Activated CD8-positive, alpha-beta memory T cell treated with anti-CD3 and anti-CD28 coated beads for 36 hours (primary cell): ENCODE data around the gene FXYD3. TPM values are rescaled to one million over a fixed set of nuclear protein-coding genes. Genes with fewer than 3 reads are reported as not detected.

Experiments used
- CTCF ChIA-PET: fragments of 350-600 bp; sonication (Branson Sonifier 250); formaldehyde crosslinking; loops from one replicate; lab custom pipeline; 2021; ENCODE audit warnings: antibody characterized with exemption; lab: Charles Lee
- POLR2A ChIA-PET: fragments of 350-600 bp; sonication (Branson Sonifier 250); formaldehyde crosslinking; loops from one replicate; lab custom pipeline; 2021; ENCODE audit warnings: antibody characterized with exemption; lab: Charles Lee
- total RNA-seq, 2 experiments: library from RNA; stranded (reverse); gene quantifications; one replicate each; pipeline ENCODE4 v1.2.3, GENCODE V29; 2021

Gene FXYD3
- not detected for total RNA-seq

GRCh38 chr19:35115177-35115951 is at the start of gene FXYD3:
FXYD3 (plus strand) TSS chr19:35115823; CDS start chr19:35119377, 3,554 bp downstream.
- POLR2A ChIA-PET, result no interaction called here
- CTCF ChIA-PET, result interaction anchor here (0.5 to 1.7 kb wide), 11 partner anchors 9 to 487 kb away, joined by 3 to 8 read pairs (median 5); partner anchors contain the start of gene FXYD7

GRCh38 chr19:35066121-35066520 is 49.5 kb upstream of the FXYD3 start:
- CTCF ChIA-PET, result interaction anchor here (1.5 to 2.9 kb wide), 8 partner anchors 14 to 216 kb away, joined by 4 to 29 read pairs (median 8); partner anchors contain the start of genes FXYD3, HAMP and LGI4

GRCh38 chr19:35066691-35067563 is 48.7 kb upstream of the FXYD3 start:
- ChIA-PET POLR2A (interaction anchor here (0.6 to 0.7 kb wide), 3 partner anchors 87 to 247 kb away, joined by 4 to 5 read pairs (median 5); partner anchors contain the start of gene FXYD5), CTCF (interaction anchor here (0.6 to 2.9 kb wide), 21 partner anchors 11 to 387 kb away, joined by 3 to 29 read pairs (median 4); partner anchors contain the start of genes FXYD3, HAMP, LGI4 and USF2)

More at GRCh38 chr19:35066121-35066520, 49.5 kb upstream of the FXYD3 start:
- POLR2A ChIA-PET, result no interaction called here

DNA sequence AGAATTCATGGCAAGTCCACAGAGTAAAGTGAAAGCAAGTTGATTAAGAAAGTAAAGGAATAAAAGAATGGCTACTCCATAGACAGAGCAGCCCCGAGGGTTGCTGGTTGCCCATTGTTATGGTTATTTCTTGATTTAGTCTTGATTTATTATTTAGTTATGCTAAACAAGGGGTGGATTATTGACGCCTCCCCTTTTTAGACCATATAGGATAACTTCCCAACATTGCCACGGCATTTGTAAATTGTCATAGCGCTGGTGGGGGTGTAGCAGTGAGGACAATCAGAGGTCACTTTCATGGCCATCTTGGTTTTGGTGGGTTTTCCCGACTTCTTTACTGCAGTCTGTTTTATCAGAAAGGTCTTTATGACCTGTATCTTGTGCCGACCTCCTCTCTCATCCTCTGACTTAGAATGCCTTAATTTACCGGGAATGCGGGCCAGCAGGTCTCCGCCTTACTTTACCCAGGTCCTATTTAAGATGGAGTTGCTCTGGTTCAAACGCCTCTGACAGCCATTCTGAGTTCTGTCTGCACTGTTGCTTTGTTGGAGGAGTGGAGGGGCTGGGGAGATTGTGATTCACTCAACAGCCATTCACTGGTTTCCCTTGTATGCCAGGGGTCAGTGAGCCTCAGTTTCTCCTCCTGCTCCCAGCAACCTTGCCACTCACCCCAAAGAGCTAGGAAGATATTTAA is 46.5 kb upstream of the FXYD3 start:
- POLR2A ChIA-PET, result no interaction called here

GRCh38 chr19:35069696-35070095 is 45.9 kb upstream of the FXYD3 start:
- ChIA-PET CTCF (interaction anchor here (1.5 to 1.9 kb wide), 2 partner anchors 17 to 45 kb away, joined by 4 to 6 read pairs; no protein-coding TSS in a partner anchor), POLR2A (no interaction called here)

More for the DNA sequence above, 46.5 kb upstream of the FXYD3 start:
- CTCF ChIA-PET, result interaction anchor here (1.5 kb wide), 1 partner anchor 46 kb away, joined by 4 read pairs; no protein-coding TSS in a partner anchor

- POLR2A ChIA-PET, result no interaction called here
- CTCF ChIA-PET, result interaction anchor here (1.5 to 1.9 kb wide), 2 partner anchors 16 to 45 kb away, joined by 4 to 6 read pairs; no protein-coding TSS in a partner anchor
Observed at GRCh38 chr19:35070471-35070870, 45.2 kb upstream of the FXYD3 start.

GRCh38 chr19:35073516-35073915 is 42.1 kb upstream of the FXYD3 start:
- ChIA-PET CTCF (no interaction called here), POLR2A (no interaction called here)

DNA sequence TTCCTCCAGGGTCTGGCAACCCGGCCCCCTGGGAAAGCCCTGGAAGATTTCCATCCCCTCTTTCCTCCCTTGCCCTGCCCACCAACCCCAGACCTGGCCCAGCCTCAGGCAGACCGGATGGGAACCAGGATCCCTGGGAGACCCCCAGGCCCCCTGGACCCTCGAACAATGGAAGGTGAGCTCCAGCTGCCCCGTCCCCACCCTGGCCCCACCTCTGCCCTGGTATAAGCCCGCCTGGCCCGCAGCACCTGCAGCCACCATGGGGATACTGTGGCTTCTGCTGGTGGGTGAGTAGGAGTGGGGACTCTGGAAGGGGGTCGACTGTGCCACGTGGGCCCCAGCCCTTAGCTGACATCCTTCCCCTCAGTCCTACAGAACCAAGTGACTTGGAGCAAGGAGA is 41.7 kb upstream of the FXYD3 start:
- POLR2A ChIA-PET, result no interaction called here
- CTCF ChIA-PET, result no interaction called here

GRCh38 chr19:35074426-35075201 is 41.0 kb upstream of the FXYD3 start:
- CTCF ChIA-PET, result no interaction called here
- POLR2A ChIA-PET, result no interaction called here

- ChIA-PET POLR2A (no interaction called here), CTCF (no interaction called here)
Observed at GRCh38 chr19:35075202-35076025, 40.2 kb upstream of the FXYD3 start.

- ChIA-PET POLR2A (no interaction called here), CTCF (interaction anchor here (0.7 kb wide), 1 partner anchor 1590 kb away, joined by 3 read pairs; no protein-coding TSS in a partner anchor)
Observed at GRCh38 chr19:35076026-35076370, 39.6 kb upstream of the FXYD3 start.

DNA sequence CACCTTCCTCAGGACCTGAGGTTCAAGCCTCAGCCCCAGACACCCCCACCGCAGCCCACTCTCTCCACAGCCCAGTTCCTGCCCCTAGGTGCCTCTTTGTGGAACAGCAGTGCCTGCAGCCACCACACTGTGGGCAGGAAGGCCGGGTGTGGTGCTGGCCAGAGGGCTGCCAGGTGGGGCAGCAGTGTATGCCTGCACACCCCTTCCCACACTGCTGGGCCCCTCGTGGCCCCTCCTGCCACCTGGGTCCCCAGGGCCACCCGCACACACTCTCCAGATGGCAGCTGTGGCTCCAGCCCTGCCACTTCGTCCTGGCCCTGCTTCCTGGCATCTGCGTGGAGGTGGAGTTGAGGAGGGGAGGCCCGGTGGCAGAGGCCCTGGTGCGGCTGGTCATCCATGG is 39.0 kb upstream of the FXYD3 start:
- POLR2A ChIA-PET, result no interaction called here
- CTCF ChIA-PET, result interaction anchor here (0.7 kb wide), 1 partner anchor 1591 kb away, joined by 3 read pairs; no protein-coding TSS in a partner anchor

- ChIA-PET POLR2A (no interaction called here), CTCF (interaction anchor here (0.7 kb wide), 1 partner anchor 22 kb away, joined by 3 read pairs; no protein-coding TSS in a partner anchor)
Observed at GRCh38 chr19:35077411-35078223, 38.0 kb upstream of the FXYD3 start.

DNA sequence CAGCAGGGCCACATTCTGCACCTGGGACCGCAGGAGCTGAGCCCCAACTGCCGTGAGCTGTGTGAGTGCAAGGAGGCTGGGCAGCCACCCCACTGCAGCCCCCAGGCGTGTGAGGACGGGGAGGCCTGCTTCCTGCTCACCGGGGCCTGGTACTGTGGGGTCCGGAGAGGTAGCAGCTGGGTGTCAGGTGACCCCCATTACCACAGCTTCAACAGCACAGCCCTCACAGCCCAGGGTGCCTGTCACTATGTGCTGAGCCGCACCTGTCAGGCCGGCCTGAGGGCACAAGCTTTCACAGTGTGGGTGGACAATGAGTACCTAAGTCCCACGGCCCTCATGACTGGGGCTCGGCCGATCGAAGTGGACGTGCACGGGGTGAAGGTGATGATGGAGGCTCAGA is 35.8 kb upstream of the FXYD3 start:
- POLR2A ChIA-PET, result no interaction called here
- CTCF ChIA-PET, result interaction anchor here (3.2 kb wide), 1 partner anchor 13 kb away, joined by 16 read pairs; no protein-coding TSS in a partner anchor

DNA sequence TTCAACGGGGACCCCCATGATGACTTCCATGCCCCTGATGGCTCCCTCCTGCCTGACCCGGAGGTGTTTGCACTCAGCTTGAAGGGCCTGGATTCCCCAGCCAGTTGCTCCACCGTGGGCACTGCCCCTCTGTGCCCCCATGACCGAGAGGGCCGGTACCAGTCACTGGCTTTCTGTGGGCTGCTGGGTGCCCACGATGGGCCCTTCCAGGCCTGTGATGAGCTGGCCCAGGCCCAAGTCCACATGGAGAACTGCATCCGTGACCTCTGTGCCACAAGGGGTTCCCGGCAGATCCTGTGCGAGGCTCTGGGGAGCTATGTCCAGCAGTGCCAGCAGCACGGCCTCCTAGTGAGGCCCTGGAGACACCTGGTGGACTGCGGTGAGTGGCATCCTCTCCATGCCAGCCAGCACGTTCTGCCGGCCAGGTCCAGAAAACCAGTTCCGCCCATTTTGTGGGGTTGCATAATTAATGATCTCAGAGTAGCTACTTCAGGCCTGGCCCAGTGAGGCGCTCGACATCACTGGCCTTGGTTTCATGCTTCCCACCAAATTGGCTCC is 34.9 kb upstream of the FXYD3 start:
- POLR2A ChIA-PET, result interaction anchor here (0.6 kb wide), 1 partner anchor 52 kb away, joined by 8 read pairs; no protein-coding TSS in a partner anchor
- CTCF ChIA-PET, result interaction anchor here (0.6 to 3.2 kb wide), 5 partner anchors 9 to 438 kb away, joined by 3 to 16 read pairs (median 3); no protein-coding TSS in a partner anchor

- ChIA-PET CTCF (interaction anchor here (0.6 to 3.2 kb wide), 4 partner anchors 9 to 439 kb away, joined by 3 to 16 read pairs (median 3); no protein-coding TSS in a partner anchor), POLR2A (interaction anchor here (0.6 kb wide), 1 partner anchor 52 kb away, joined by 8 read pairs; no protein-coding TSS in a partner anchor)
Observed at GRCh38 chr19:35081201-35081600, 34.4 kb upstream of the FXYD3 start.
